ENCODE measurements around the gene ABITRAM. TPM values are rescaled to one million over a fixed set of nuclear protein-coding genes. Genes with fewer than 3 reads are reported as not detected.

Gene ABITRAM
- total RNA-seq, 1 donor from 2014 or later, result 14.7 TPM

DNA sequence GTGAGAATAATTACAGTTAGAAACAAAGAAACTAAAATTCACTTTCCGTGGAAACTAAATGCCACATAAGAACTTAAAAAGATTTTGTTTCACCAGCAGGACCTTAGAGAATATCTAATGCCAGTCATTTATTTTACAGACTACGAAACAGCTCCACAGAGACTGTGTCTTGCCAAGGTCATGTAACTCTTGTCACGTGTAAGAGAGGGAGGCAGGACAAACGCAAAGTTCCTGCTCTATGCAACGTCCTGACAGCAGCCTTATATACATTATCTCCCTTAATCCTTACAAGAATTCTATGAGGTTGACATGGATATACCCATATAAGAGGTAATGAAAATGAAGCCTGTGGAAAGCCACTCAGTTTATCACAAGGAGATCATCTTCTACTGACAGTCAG is 39.7 kb downstream of the ABITRAM start:
- intact Hi-C loops (cut with micrococcal nuclease), result no loop called here
- no peak overlapping the region for H3K4me3 Mint-ChIP-seq
- DNase-seq (ENCODE audit: low spot score), result no peak
- H3K36me3 Mint-ChIP-seq (ENCODE audit: low read depth), result peaks cover 18% of the 10 kb centered on the region
- H3K27ac Mint-ChIP-seq, result no peak overlapping the region
- no peaks in the 10 kb centered on the region for H3K27me3 Mint-ChIP-seq (ENCODE audit: insufficient read depth)
- H3K9me3 Mint-ChIP-seq, result peaks cover 7% of the 10 kb centered on the region
- H3K4me1 Mint-ChIP-seq (ENCODE audit: low read depth), result peaks cover 8% of the 10 kb centered on the region

DNA sequence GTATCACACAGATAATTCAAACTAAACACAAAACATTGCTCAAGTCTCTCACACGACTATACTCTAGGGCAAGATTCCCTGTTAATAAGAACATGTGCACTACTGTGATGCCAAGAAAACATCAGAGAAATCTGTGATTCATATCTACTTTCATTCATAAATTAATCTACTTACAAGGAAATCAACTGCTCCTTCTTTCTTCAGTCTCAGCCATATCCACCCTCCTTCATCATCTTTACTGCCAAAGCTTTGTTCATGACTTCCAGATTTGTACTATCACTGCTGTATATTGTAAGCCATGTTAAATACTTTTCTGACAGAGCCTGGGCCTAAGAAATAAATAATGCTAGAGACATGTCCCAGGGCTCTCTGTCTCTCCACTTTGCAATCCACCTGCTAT is 44.0 kb downstream of the ABITRAM start:
- intact Hi-C loops (cut with micrococcal nuclease), result no loop called here
- Mint-ChIP-seq H3K4me3 (no peak overlapping the region), H3K27me3 (ENCODE audit: insufficient read depth) (no peaks in the 10 kb centered on the region), H3K36me3 (ENCODE audit: low read depth) (peaks cover 16% of the 10 kb centered on the region), H3K27ac (no peak overlapping the region), H3K9me3 (no peaks in the 10 kb centered on the region), H3K4me1 (ENCODE audit: low read depth) (peaks cover 8% of the 10 kb centered on the region)
- no peak for DNase-seq (ENCODE audit: low spot score)

DNA sequence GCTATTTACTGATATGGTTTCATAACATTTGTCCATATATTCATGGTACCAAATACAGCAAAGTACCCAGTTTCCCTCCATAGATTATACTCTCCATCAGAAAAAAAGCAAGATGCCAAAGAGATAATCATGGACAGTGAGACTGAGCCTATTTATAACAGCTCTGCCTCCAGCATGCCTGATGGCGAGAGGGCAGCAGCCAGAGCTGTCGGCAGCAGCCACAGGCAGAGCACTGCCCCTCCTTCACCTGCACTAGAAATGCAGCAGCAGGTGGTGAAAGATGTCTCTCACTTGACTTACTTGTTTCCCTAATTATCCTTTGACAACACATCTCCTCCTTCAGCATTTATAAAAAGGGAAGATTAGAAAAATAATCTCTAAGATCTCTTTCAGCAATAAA is 46.7 kb downstream of the ABITRAM start:
- Mint-ChIP-seq H3K27ac (no peak overlapping the region), H3K36me3 (ENCODE audit: low read depth) (peaks cover 16% of the 10 kb centered on the region), H3K4me3 (no peak overlapping the region), H3K27me3 (ENCODE audit: insufficient read depth) (no peaks in the 10 kb centered on the region), H3K4me1 (ENCODE audit: low read depth) (peaks cover 8% of the 10 kb centered on the region), H3K9me3 (no peaks in the 10 kb centered on the region)
- intact Hi-C loops (cut with micrococcal nuclease), result no loop called here
- no peak for DNase-seq (ENCODE audit: low spot score)

DNA sequence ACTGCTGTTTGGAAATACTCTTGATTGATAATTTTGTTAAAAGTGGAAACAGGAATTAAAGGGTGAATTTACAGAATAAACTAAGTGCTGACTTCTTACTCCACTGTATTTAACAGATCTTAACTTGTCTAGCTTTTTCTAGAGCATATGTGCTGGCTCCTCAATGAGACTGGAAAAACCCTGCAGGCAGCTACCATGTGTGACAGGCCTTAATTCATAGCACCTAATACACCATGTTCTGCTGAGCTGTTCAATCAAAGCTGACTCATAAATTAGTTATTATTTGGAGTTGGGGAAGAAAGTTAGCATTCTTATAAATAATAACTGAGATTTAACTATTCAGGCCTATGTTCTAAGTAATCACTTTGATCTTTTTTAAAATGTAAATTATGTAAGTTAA is 49.7 kb downstream of the ABITRAM start:
- no peaks in the 10 kb centered on the region for H3K4me1 Mint-ChIP-seq (ENCODE audit: low read depth)
- H3K9me3 Mint-ChIP-seq, result peaks cover 8% of the 10 kb centered on the region
- H3K27me3 Mint-ChIP-seq (ENCODE audit: insufficient read depth), result no peaks in the 10 kb centered on the region
- no peak overlapping the region for H3K27ac Mint-ChIP-seq
- DNase-seq (ENCODE audit: low spot score), result no peak
- intact Hi-C loops (cut with micrococcal nuclease), result no loop called here
- no peak overlapping the region for H3K4me3 Mint-ChIP-seq
- H3K36me3 Mint-ChIP-seq (ENCODE audit: low read depth), result peaks cover 10% of the 10 kb centered on the region

Other genes with a start within 250 kb of the ABITRAM start
- 0.08 TPM in 1 of 2 replicates, not detected in the other for gene ACTL7B, start 78.4 kb upstream of the ABITRAM start, total RNA-seq
- not detected in 2 replicates for gene ACTL7A, start 72.1 kb upstream of the ABITRAM start, total RNA-seq
- gene ELP1, start 276 bp upstream of the ABITRAM start, total RNA-seq, result 31.6 and 35.2 TPM in 2 replicates
- 24.8 and 25.1 TPM in 2 replicates for gene CTNNAL1, start 79.1 kb downstream of the ABITRAM start, total RNA-seq
- 26.9 and 29.4 TPM in 2 replicates for gene TMEM245, start 185.5 kb downstream of the ABITRAM start, total RNA-seq
- gene FRRS1L, start 232.8 kb downstream of the ABITRAM start, total RNA-seq, result not detected in 2 replicates